ENCODE data around the gene GABRB1.

DNA sequence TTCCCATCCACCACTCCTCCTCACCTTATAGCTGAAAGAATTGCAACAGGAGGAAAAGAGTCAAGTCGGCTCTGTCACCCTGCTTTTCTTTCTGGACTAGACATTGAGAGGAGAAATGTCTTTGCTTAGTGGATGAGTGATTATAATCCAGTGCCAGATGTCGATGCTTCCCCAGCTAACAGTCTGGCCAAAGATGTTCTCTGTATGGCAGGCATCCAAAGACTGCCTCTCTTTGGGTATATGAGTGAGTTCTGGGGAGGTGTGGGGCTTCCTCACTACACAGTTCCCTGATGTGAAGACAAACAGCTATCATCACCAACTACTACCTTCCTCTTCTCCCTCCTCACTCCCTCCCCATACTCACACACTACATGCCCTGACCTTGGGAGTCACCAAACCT is 341.2 kb downstream of the GABRB1 start:
- TF ChIP-seq, protein P1, sequence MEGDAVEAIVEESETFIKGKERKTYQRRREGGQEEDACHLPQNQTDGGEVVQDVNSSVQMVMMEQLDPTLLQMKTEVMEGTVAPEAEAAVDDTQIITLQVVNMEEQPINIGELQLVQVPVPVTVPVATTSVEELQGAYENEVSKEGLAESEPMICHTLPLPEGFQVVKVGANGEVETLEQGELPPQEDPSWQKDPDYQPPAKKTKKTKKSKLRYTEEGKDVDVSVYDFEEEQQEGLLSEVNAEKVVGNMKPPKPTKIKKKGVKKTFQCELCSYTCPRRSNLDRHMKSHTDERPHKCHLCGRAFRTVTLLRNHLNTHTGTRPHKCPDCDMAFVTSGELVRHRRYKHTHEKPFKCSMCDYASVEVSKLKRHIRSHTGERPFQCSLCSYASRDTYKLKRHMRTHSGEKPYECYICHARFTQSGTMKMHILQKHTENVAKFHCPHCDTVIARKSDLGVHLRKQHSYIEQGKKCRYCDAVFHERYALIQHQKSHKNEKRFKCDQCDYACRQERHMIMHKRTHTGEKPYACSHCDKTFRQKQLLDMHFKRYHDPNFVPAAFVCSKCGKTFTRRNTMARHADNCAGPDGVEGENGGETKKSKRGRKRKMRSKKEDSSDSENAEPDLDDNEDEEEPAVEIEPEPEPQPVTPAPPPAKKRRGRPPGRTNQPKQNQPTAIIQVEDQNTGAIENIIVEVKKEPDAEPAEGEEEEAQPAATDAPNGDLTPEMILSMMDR (IDR thresholded peaks at IDR 0.05): no peak
- no peak for TF ChIP-seq POLR2A (IDR thresholded peaks at IDR 0.05)

Measured in thyroid gland (tissue), 4 donors.